Osteocyte (in vitro differentiated cells): ENCODE results near the gene TMA7B. TPM values are rescaled to one million over a fixed set of nuclear protein-coding genes. Genes with fewer than 3 reads are reported as not detected.
"Not testable (repeated sequence)": the region's sequence is repeated elsewhere in the genome, so short reads cannot be mapped to it uniquely, and the experiment has no call there.

ENCODE experiments used
- DNase-seq: peaks from one replicate; pipeline ENCODE4 v3.0.0; 2021; ENCODE audit warnings: mixed read lengths; ENCODE audit not compliant: unreplicated experiment; ENCODE audit errors: extremely low spot score
- H3K27ac Mint-ChIP-seq: one replicate; pipeline ENCODE4 v1.8.0; 2021; ENCODE audit warnings: mild to moderate bottlenecking, mixed read lengths; ENCODE audit not compliant: unreplicated experiment
- H3K27me3 Mint-ChIP-seq: one replicate; pipeline ENCODE4 v1.8.0; 2021; ENCODE audit warnings: mixed read lengths; ENCODE audit not compliant: unreplicated experiment
- H3K36me3 Mint-ChIP-seq: one replicate; pipeline ENCODE4 v1.8.0; 2021; ENCODE audit warnings: mixed read lengths; ENCODE audit not compliant: unreplicated experiment
- H3K4me1 Mint-ChIP-seq: one replicate; pipeline ENCODE4 v1.8.0; 2021; ENCODE audit warnings: mixed read lengths; ENCODE audit not compliant: unreplicated experiment
- H3K4me3 Mint-ChIP-seq: one replicate; pipeline ENCODE4 v1.8.0; 2021; ENCODE audit warnings: mild to moderate bottlenecking, moderate library complexity, mixed read lengths; ENCODE audit not compliant: unreplicated experiment
- H3K9me3 Mint-ChIP-seq: one replicate; pipeline ENCODE4 v1.8.0; 2021; ENCODE audit warnings: mixed read lengths; ENCODE audit not compliant: unreplicated experiment
- CTCF ChIP-seq: fragments of 200-600 bp; sonication (generic); IDR thresholded peaks from 2 replicates; pipeline ENCODE4 v1.5.0; 2021; ENCODE audit warnings: antibody characterized with exemption, mild to moderate bottlenecking, moderate library complexity
- total RNA-seq: library from RNA; stranded (reverse); gene quantifications from 2 replicates; pipeline ENCODE4 v1.2.1, GENCODE V29; 2021

TMA7B gene
- total RNA-seq, 1 donor from 2014 or later = not detected

- no peak for DNase-seq
- no peak for TF ChIP-seq CTCF
- Mint-ChIP-seq H3K36me3 (no peaks in the 10 kb centered on the region), H3K4me3 (no peak overlapping the region), H3K27me3 (peaks cover 44% of the 10 kb centered on the region), H3K9me3 (no peaks in the 10 kb centered on the region), H3K27ac (no peak overlapping the region), H3K4me1 (no peaks in the 10 kb centered on the region)
Measured at GRCh38 chr22:39947220-39948216, 12.7 kb upstream of the TMA7B start.

GRCh38 chr22:39949964-39950737 is 10.0 kb upstream of the TMA7B start:
- Mint-ChIP-seq H3K27me3 (peaks cover 29% of the 10 kb centered on the region), H3K36me3 (peaks cover 2% of the 10 kb centered on the region), H3K4me1 (peaks cover 8% of the 10 kb centered on the region), H3K4me3 (no peak overlapping the region), H3K9me3 (no peaks in the 10 kb centered on the region), H3K27ac (no peak overlapping the region)
- DNase-seq = no peak
- no peak for TF ChIP-seq CTCF

GRCh38 chr22:39951603-39952293 is 8.4 kb upstream of the TMA7B start:
- not testable (repeated sequence) for H3K4me3 Mint-ChIP-seq, DNase-seq

GRCh38 chr22:39952347-39952746 is 7.8 kb upstream of the TMA7B start:
- peaks cover 11% of the 10 kb centered on the region for H3K4me1 Mint-ChIP-seq
- H3K27me3 Mint-ChIP-seq = peaks cover 22% of the 10 kb centered on the region
- H3K36me3 Mint-ChIP-seq = peaks cover 2% of the 10 kb centered on the region
- H3K4me3 Mint-ChIP-seq = no peak overlapping the region
- no peaks in the 10 kb centered on the region for H3K9me3 Mint-ChIP-seq
- DNase-seq = no peak
- TF ChIP-seq CTCF = no peak
- H3K27ac Mint-ChIP-seq = no peak overlapping the region

More at GRCh38 chr22:39951603-39952293, 8.4 kb upstream of the TMA7B start:
- not testable (repeated sequence) for H3K9me3 Mint-ChIP-seq, H3K27ac Mint-ChIP-seq, H3K36me3 Mint-ChIP-seq
- H3K4me1 Mint-ChIP-seq = peaks cover 11% of the 10 kb centered on the region
- H3K27me3 Mint-ChIP-seq = peaks cover 24% of the 10 kb centered on the region

- no peak for DNase-seq
- H3K27ac Mint-ChIP-seq = no peak overlapping the region
- peaks cover 22% of the 10 kb centered on the region for H3K27me3 Mint-ChIP-seq
- H3K36me3 Mint-ChIP-seq = peaks cover 2% of the 10 kb centered on the region
- TF ChIP-seq CTCF = no peak
- no peak overlapping the region for H3K4me3 Mint-ChIP-seq
- H3K9me3 Mint-ChIP-seq = no peaks in the 10 kb centered on the region
- peaks cover 11% of the 10 kb centered on the region for H3K4me1 Mint-ChIP-seq
Measured at GRCh38 chr22:39953101-39953500, 7.1 kb upstream of the TMA7B start.
